ENCODE data around the gene PRMT3. TPM values are rescaled to one million over a fixed set of nuclear protein-coding genes. Genes with fewer than 3 reads are reported as not detected.
A peak's percentile ranks its signal among the peaks of the same experiment; 100 is the strongest.
"Not testable (repeated sequence)": the region's sequence is repeated elsewhere in the genome, so short reads cannot be mapped to it uniquely, and the experiment has no call there.

PRMT3 gene
- total RNA-seq: 10 to 100 TPM; 29.2 to 33.6 TPM

DNA sequence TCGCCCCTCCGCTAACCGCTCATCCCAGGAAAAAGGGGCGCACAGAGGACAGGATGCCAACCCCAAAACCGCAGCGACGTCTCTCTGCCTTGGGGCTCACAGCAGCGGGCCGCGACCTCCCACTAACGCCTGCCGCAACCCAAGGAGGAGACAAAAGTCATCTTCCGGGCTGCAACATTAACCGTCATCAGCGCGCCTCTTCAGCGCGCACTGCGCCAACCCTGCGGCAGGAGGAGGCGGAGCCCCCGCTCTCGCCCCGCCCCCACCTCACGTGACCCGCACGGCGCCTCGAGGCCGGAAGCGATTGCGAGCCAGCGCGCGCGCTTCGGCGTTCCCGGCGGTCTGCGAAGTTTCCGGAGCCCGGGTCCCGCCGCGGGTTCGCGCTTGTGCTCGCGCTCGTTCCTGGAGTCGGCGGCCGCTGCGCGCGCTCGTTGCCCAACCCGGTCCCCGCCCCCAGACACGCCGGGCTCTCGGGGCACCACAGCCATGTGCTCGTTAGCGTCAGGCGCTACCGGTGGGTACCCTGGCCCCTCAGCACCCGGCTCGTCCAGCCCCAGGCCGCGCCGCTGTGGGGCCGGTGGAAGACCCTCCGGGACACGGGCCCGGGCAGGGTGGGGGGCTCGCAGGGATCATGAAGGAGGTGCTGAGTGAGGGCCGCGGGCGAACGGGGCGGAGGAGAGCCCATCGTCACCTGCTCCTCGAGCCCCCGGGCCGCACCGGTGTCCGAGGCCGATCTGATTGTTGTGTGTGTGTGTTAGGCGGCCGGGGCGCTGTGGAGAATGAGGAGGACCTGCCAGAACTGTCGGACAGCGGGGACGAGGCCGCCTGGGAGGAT, at the start of gene PRMT3:
PRMT3 (plus strand) TSS at position 456 of the 835 bp plus-strand sequence; CDS start at position 487, 31 bp downstream.
- ATAC-seq: peak; percentile 92 to 94
- peaks cover 7 to 16% of the 10 kb centered on the region in 2 donors for H3K36me3 Mint-ChIP-seq

DNA sequence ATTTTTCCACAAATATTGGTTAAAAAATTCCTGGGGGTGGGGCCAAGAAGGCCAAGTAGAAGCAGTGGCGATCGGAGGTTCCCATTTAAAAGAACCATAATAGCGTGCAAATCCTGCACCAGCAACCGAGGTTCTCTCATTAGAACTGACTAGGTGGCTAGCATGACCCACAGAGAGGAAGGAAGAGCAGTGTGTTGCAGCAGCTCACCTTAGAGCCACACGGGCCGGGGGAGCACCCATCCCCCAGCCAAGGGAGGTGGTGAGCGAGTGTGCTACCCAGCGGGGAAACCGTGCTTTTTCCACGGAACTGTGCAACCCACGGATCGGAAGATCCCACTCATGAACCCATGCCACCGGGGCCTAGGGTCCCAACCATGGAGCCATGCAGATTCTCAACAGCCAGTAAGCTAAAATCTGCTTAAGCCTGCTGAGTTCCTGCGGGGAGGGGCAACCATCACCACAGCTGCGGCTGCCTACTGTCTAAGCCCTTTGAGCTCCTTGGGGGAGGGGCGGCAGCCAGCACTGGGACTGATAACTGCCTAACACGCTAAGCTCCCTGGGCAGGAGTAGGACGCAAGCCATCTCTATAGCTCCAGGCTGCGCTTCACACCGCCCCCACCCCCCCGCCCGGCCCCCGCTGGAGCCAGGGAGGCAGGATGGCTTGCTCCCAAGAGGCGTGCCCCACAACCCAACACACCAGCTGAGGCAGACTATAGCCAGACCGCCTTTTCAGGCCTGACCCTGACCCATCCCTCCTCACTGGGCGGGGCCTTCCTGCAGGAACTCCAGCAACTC, 45.0 kb upstream of the PRMT3 start:
- peak in 1 of 2 donors; percentile 20 for ATAC-seq
- H3K27ac Mint-ChIP-seq: no peak overlapping the region
- peaks cover 0 to 3% of the 10 kb centered on the region in 2 donors for H3K9me3 Mint-ChIP-seq
- H3K36me3 Mint-ChIP-seq: peaks cover 0 to 10% of the 10 kb centered on the region in 2 donors
- DNase-seq (ENCODE audit: low spot score in 2 of 2): no peak

More for the DNA sequence above, at the start of gene PRMT3:
- Mint-ChIP-seq H3K9me3 (no peaks in the 10 kb centered on the region), H3K27ac (peak within 1 kb of the TSS; percentile 98)
- DNase-seq (ENCODE audit: low spot score in 2 of 2): peak; percentile 95 to 98

GRCh38 chr11:20351136-20351535, 36.4 kb upstream of the PRMT3 start:
- DNase-seq (ENCODE audit: low spot score in 2 of 2) (no peak), ATAC-seq (no peak)
- no peaks in the 10 kb centered on the region for H3K36me3 Mint-ChIP-seq
- H3K9me3 Mint-ChIP-seq: no peaks in the 10 kb centered on the region
- H3K27ac Mint-ChIP-seq: no peak overlapping the region

- DNase-seq (ENCODE audit: low spot score in 2 of 2) (no peak), ATAC-seq (no peak)
- Mint-ChIP-seq H3K27ac (peak overlapping the region in 1 of 2 donors; percentile 14), H3K9me3 (no peaks in the 10 kb centered on the region), H3K36me3 (no peaks in the 10 kb centered on the region)
Observed at GRCh38 chr11:20351751-20352262, 35.7 kb upstream of the PRMT3 start.

- DNase-seq (ENCODE audit: low spot score in 2 of 2) (peak in 1 of 2 donors; percentile 24), ATAC-seq (peak; percentile 48 to 61)
Observed at GRCh38 chr11:20353829-20354434, 33.6 kb upstream of the PRMT3 start.

GRCh38 chr11:20355221-20356219, 32.0 kb upstream of the PRMT3 start:
- peak in 1 of 2 donors; percentile 21 for DNase-seq (ENCODE audit: low spot score in 2 of 2)
- Mint-ChIP-seq H3K36me3 (peaks cover 0 to 7% of the 10 kb centered on the region in 2 donors), H3K9me3 (peaks cover 0 to 2% of the 10 kb centered on the region in 2 donors), H3K27ac (no peak overlapping the region)
- peak; percentile 37 to 82 for ATAC-seq

More at GRCh38 chr11:20353829-20354434, 33.6 kb upstream of the PRMT3 start:
- no peaks in the 10 kb centered on the region for H3K9me3 Mint-ChIP-seq
- no peaks in the 10 kb centered on the region for H3K36me3 Mint-ChIP-seq
- no peak overlapping the region for H3K27ac Mint-ChIP-seq

DNA sequence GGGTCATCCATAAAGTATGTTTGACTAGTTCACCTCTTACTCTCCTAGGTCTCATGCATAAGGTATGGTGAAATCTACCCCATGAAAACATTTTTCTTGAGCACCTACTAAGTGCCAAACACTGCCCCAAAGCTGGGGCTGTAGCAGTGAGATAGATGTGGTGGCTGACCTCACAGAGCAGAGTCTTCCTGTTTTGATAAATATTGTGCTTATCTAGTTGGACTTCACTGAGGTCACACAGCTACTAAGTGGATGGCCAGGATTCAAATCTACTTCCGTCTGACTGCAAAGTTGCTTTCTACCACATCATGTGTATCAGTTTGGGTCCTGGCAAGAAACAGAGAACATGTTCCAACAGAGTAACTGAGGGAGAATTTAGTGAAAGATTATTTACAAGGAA, 30.4 kb upstream of the PRMT3 start:
- H3K9me3 Mint-ChIP-seq: peaks cover 0 to 6% of the 10 kb centered on the region in 2 donors
- ATAC-seq: no peak
- no peak for DNase-seq (ENCODE audit: low spot score in 2 of 2)
- peaks cover 7 to 16% of the 10 kb centered on the region in 2 donors for H3K36me3 Mint-ChIP-seq
- no peak overlapping the region for H3K27ac Mint-ChIP-seq

DNA sequence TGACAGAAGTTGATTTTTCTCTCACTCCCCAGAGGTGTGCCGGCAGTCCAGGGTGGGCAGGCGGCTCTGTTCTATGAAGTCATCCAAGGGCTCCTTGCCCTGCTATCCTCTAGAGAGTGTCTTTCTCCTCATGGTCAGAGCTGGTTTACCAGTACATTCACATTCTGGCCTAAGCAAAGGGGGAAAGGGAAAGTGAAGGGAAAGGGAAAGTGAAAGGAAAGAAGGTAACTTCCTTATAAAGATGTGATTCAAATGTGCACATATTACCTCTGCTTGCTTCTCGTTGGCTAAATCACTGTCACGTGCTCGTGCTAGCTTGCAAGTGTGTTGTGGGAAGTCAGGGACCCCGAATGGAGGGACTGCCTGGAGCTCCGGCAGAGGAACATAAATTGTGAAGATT, 26.9 kb upstream of the PRMT3 start:
- DNase-seq (ENCODE audit: low spot score in 2 of 2) (peak in 1 of 2 donors; percentile 12), ATAC-seq (peak; percentile 59 to 79)
- Mint-ChIP-seq H3K9me3 (peaks cover 0 to 18% of the 10 kb centered on the region in 2 donors), H3K36me3 (peaks cover 27 to 43% of the 10 kb centered on the region in 2 donors), H3K27ac (peak overlapping the region; percentile 70 to 89)

GRCh38 chr11:20362481-20362880, 25.0 kb upstream of the PRMT3 start:
- peaks cover 27 to 49% of the 10 kb centered on the region in 2 donors for H3K36me3 Mint-ChIP-seq
- no peak for DNase-seq (ENCODE audit: low spot score in 2 of 2)
- peak overlapping the region in 1 of 2 donors; percentile 84 for H3K27ac Mint-ChIP-seq
- no peak for ATAC-seq
- H3K9me3 Mint-ChIP-seq: peaks cover 0 to 18% of the 10 kb centered on the region in 2 donors

DNA sequence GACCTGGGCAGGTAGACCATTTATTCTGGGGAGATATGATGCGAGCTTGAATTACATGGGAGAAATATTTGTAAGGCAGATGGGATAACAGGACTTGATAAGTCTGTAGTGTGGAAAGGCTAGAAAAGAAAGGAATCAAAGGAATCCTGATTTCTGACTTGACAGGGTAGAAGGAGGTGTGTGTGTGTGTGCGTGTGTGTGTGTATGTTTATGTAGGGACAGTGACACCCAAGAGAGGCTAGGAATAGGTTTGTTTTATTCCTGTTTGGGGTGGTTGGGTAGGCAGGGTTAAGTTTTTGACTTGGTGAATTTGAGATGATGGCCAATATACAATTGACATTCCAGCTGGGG, 24.4 kb upstream of the PRMT3 start:
- Mint-ChIP-seq H3K36me3 (peaks cover 28 to 51% of the 10 kb centered on the region in 2 donors), H3K27ac (peak overlapping the region; percentile 66 to 84), H3K9me3 (peaks cover 0 to 18% of the 10 kb centered on the region in 2 donors)
- ATAC-seq: no peak
- no peak for DNase-seq (ENCODE audit: low spot score in 2 of 2)

DNA sequence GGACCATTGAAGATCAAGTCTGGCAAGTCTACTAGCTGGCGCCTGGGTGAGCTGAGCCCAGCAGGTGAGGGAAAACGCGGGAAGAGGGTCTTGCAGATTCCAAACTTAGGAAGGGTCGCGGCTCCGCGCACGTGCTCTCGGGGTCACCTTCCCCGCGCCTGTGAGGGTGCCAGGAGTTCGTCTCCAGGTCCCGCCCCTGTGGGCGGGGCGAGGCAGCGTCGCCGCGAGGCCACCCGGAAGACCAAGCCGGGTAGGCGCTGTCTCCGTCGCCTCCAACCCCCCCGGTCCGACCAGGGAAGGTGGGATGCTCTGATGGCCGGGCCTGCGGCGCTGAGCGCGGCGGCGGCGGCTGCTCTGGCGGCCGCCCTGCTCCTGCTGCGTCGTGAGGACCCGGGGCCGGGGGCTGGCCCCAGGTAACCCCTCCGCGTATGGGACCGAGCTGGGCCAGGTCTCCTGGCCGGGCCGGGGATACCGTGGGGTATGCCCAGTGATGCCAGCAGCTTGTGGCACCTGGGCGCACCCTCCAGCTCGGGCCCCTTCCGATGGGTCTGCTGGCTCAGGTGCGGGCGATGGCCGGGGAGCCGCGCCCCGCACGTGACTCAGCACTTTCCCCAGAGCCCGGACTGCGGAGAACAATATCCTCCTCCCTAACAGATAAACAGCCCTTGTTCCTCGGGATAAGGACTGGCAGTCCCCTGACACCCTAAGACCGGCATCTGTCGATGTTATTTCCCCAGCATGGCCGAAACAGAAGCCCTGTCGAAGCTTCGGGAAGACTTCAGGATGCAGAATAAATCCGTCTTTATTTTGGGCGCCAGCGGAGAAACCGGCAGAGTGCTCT, 23.8 kb upstream of the PRMT3 start, which contains the start of gene HTATIP2:
HTATIP2 (plus strand) TSS at position 215 of the 841 bp plus-strand sequence; CDS start at position 739, 524 bp downstream.
- H3K27ac Mint-ChIP-seq: peak within 1 kb of the TSS; percentile 72 to 84
- ATAC-seq: peak; percentile 74

DNA sequence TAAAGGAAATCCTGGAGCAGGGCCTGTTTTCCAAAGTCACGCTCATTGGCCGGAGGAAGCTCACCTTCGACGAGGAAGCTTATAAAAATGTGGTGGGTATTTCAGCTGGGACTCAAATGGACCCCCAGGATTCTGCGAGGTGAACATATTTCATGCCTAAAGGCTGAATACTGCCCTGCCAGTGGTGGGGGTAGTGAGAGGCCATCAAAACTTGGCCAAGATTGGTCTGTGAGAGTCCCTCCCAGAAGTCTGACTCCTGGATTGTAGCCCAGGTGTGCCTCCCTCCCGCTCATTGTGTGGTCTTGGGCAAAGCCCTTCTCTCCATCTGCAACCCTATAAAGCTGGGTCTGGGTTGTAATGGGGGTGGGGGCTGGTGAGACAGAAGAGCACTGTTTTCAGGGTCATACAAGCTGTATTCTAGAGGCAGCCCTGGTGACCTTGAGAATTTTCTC, 23.1 kb upstream of the PRMT3 start:
- ATAC-seq (no peak), DNase-seq (ENCODE audit: low spot score in 2 of 2) (no peak)
- Mint-ChIP-seq H3K9me3 (peaks cover 0 to 18% of the 10 kb centered on the region in 2 donors), H3K27ac (peak overlapping the region; percentile 72 to 84), H3K36me3 (peaks cover 37 to 60% of the 10 kb centered on the region in 2 donors)

More for the DNA sequence above, 23.8 kb upstream of the PRMT3 start, which contains the start of gene HTATIP2:
- H3K9me3 Mint-ChIP-seq: peaks cover 0 to 18% of the 10 kb centered on the region in 2 donors
- peaks cover 34 to 57% of the 10 kb centered on the region in 2 donors for H3K36me3 Mint-ChIP-seq
- peak; percentile 69 to 80 for DNase-seq (ENCODE audit: low spot score in 2 of 2)

DNA sequence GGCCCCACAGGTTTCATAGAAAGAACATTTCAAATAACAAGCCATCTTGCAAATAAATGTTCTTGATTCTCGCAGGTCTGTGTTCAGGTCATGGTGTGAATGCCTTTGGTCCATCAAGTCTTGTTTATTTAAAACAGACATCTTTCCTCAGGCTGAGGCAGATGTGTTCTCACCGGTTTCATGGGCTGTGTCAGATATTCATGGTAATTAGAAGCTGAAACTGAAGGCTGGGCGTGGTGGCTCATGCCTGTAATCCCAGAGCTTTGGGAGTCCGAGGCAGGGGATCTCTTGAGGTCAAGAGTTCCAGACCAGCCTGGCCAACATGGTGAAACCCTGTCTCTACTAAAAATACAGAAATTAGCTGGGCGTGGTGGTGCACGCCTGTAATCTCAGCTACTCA, 22.1 kb upstream of the PRMT3 start:
- peak overlapping the region in 1 of 2 donors; percentile 84 for H3K27ac Mint-ChIP-seq

DNA sequence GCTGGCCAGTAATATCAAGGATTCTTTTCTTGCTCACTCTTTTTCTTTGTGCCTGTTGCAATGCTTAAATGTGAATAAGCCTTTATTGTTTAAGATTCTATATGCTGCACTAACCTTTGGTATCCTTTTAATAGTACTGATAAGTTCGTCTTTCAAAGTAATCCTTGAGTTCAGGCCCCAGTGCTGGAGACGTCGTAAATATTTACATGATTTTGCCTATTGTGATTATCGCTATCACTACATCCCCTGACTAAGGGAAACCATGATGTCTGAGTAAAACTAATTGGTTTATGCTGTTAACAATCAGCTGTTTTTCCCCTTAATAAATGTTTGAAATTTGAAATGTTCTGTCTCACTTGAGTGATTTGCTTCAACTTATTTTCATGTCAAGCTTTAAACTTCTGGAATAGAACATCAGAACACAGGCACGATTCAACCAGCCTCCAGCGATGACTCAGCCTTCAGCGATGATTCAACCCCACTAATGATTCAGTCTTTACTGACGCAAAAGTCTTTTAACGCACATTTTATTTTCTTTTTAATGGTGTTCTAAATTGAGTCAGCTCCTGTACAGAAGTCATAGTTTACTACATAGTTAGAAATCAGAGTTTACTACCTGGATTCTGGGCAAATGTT, 20.1 kb upstream of the PRMT3 start:
- Mint-ChIP-seq H3K27ac (peak overlapping the region; percentile 84 to 85), H3K9me3 (peaks cover 0 to 9% of the 10 kb centered on the region in 2 donors), H3K36me3 (peaks cover 39 to 52% of the 10 kb centered on the region in 2 donors)
- ATAC-seq (peak; percentile 85 to 88), DNase-seq (ENCODE audit: low spot score in 2 of 2) (peak in 1 of 2 donors; percentile 62)

More for the DNA sequence above, 22.1 kb upstream of the PRMT3 start:
- Mint-ChIP-seq H3K9me3 (peaks cover 0 to 17% of the 10 kb centered on the region in 2 donors), H3K36me3 (peaks cover 45 to 64% of the 10 kb centered on the region in 2 donors)
- not testable (repeated sequence) for ATAC-seq; DNase-seq (ENCODE audit: low spot score in 2 of 2)
